OCI-LY7 (cell line): ENCODE results near the gene SMARCD1. TPM values are rescaled to one million over a fixed set of nuclear protein-coding genes. Genes with fewer than 3 reads are reported as not detected.

Source experiments
- BruUV-seq: library from RNA; stranded (reverse); fragments of 400-500 nt; replicated peaks from 2 replicates; lab custom pipeline; 2021; lab: Mats Ljungman, UMichigan
- CTCF ChIA-PET: fragments of 300-600 bp; sonication (Branson Sonifier 250); formaldehyde crosslinking; loops from one replicate; lab custom pipeline; 2022; ENCODE audit warnings: antibody characterized with exemption; ENCODE audit not compliant: unreplicated experiment; lab: Charles Lee
- POLR2A ChIA-PET: fragments of 300-600 bp; sonication (Branson Sonifier 250); formaldehyde crosslinking; loops from one replicate; lab custom pipeline; 2022; ENCODE audit warnings: antibody characterized with exemption; lab: Charles Lee
- DNase-seq: peaks from one replicate; pipeline ENCODE4 v3.0.0-alpha.2; 2015; ENCODE audit warnings: low spot score
- H2AFZ ChIP-seq: fragments of 200-600 bp; sonication (generic), shearing (Covaris generic); 2 replicates; pipeline ENCODE4 v1.6.1; 2014; ENCODE audit warnings: mild to moderate bottlenecking, antibody characterized with exemption, low read length, moderate library complexity
- H3K27ac ChIP-seq: fragments of 200-600 bp; sonication (generic); 2 replicates; pipeline ENCODE4 v1.5.1; 2014; ENCODE audit warnings: mixed run types, low read depth, mild to moderate bottlenecking, moderate library complexity, low read length, inconsistent platforms; ENCODE audit not compliant: poor library complexity, severe bottlenecking
- H3K36me3 ChIP-seq: fragments of 200-600 bp; sonication (generic); 2 replicates; pipeline ENCODE4 v1.6.1; 2014; ENCODE audit warnings: mild to moderate bottlenecking, antibody characterized with exemption, low read length, moderate library complexity, mixed read lengths; ENCODE audit not compliant: insufficient read depth
- H3K4me1 ChIP-seq: fragments of 200-600 bp; sonication (generic); 2 replicates; pipeline ENCODE4 v1.5.1; 2014; ENCODE audit warnings: mild to moderate bottlenecking, low read length; ENCODE audit not compliant: insufficient read depth, poor library complexity, severe bottlenecking
- H3K4me2 ChIP-seq: fragments of 200-600 bp; sonication (generic); 2 replicates; pipeline ENCODE4 v1.6.1; 2014; ENCODE audit warnings: mild to moderate bottlenecking, low read length
- H3K4me3 ChIP-seq: fragments of 200-600 bp; sonication (generic); 2 replicates; pipeline ENCODE4 v1.5.1; 2014; ENCODE audit warnings: mild to moderate bottlenecking, low read depth, low read length; ENCODE audit not compliant: poor library complexity, severe bottlenecking
- H3K79me2 ChIP-seq: fragments of 200-600 bp; sonication (generic); 2 replicates; pipeline ENCODE4 v1.6.1; 2016; ENCODE audit warnings: low read depth, mild to moderate bottlenecking, low read length, moderate library complexity, mixed read lengths; ENCODE audit not compliant: insufficient read depth
- H3K9me2 ChIP-seq: fragments of 200-600 bp; sonication (generic); 2 replicates; pipeline ENCODE4 v1.6.1; 2016; ENCODE audit warnings: mild to moderate bottlenecking, low read length, mixed read lengths; ENCODE audit not compliant: insufficient read depth
- H3K9me3 ChIP-seq: fragments of 200-600 bp; sonication (generic); 2 replicates; pipeline ENCODE4 v1.6.1; 2014; ENCODE audit warnings: mild to moderate bottlenecking, mixed run types, low read length, mixed read lengths
- H4K20me1 ChIP-seq: fragments of 200-600 bp; sonication (generic); 2 replicates; pipeline ENCODE4 v1.6.1; 2014; ENCODE audit warnings: mild to moderate bottlenecking, antibody characterized with exemption, low read length, moderate library complexity, mixed read lengths; ENCODE audit not compliant: insufficient read depth
- EZH2phosphoT487 ChIP-seq: fragments of 200-600 bp; sonication (generic); IDR thresholded peaks from 2 replicates; pipeline ENCODE4 v1.6.1; 2018; ENCODE audit warnings: low read depth, borderline replicate concordance, mild to moderate bottlenecking, mixed run types, antibody characterized with exemption, low read length, moderate library complexity, mixed read lengths
- intact Hi-C: fragments of 100-400 bp; cut with micrococcal nuclease; formaldehyde crosslinking; loops from one replicate; pipeline ENCODE4 v1.10.0; 2022; ENCODE audit not compliant: unreplicated experiment
- total RNA-seq, 2 experiments: library from RNA; depleted of rRNA in 1 of 2; stranded (reverse); fragments of >200 nt in 1 of 2; shearing (Covaris generic) in 1 of 2; gene quantifications; 2 replicates each; pipeline ENCODE4 v1.2.3, GENCODE V29; 2014 to 2022
- TF ChIP-seq, protein P1 (sequence below): fragments of 200-600 bp; sonication (generic); conservative IDR thresholded peaks from 2 replicates; pipeline ENCODE4 v1.5.1; 2014; ENCODE audit warnings: mild to moderate bottlenecking, antibody characterized with exemption, low read length, moderate library complexity, mixed read lengths

SMARCD1 gene
- total RNA-seq, 2 experiments from 2014 or later, result 92.8 to 134 TPM

DNA sequence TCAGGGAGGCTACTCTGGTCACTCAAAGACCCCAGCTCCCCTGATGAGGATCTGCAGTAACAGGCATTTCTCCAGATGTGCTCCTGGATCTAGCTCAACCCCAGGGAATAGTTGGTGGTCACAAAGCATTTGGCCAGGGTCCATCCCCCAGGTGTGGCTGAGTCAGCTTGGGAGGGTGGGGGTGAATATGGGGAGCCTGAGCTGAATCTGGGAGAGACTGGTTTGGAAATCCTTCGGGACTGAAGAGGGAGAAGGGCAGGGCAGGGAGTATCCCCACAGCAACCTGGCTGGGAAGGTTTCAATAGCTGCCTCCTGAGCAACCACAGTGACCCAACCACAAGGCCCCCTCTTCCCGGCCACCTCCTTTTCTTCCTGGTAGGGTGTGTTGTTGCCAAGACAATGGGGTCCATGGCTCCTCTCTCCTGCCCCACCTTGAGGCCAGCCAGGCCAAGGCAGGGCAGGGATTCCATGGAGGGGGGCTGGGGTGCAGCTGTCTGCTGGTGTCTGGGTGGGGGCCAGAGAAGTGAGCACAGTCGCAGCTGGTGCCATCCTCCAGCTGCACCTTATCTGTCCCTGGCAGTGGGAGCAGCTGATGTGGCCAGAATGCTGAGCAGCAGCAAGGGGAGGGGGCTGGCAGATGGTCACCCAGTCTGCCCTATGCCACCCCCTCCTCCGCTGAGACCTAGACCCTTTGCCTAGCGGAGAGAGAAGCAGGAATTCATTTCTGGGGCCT, 22.2 kb upstream of the SMARCD1 start:
- H3K4me3 ChIP-seq, result no peak overlapping the region
- no peaks in the 10 kb centered on the region for H3K9me2 ChIP-seq
- BruUV-seq, result no TSS peak
- no peak overlapping the region for H3K4me2 ChIP-seq
- POLR2A ChIA-PET, result no interaction called here
- no peak overlapping the region for H2AFZ ChIP-seq
- H3K27ac ChIP-seq, result no peak overlapping the region
- no peak for TF ChIP-seq EZH2phosphoT487
- intact Hi-C loops, result no loop called here
- no peaks in the 10 kb centered on the region for H3K79me2 ChIP-seq
- no peaks in the 10 kb centered on the region for H3K36me3 ChIP-seq
- no peaks in the 10 kb centered on the region for H3K9me3 ChIP-seq
- no peak for DNase-seq
- CTCF ChIA-PET, result no interaction called here
- H3K4me1 ChIP-seq, result peaks cover 2% of the 10 kb centered on the region
- H4K20me1 ChIP-seq, result no peaks in the 10 kb centered on the region

DNA sequence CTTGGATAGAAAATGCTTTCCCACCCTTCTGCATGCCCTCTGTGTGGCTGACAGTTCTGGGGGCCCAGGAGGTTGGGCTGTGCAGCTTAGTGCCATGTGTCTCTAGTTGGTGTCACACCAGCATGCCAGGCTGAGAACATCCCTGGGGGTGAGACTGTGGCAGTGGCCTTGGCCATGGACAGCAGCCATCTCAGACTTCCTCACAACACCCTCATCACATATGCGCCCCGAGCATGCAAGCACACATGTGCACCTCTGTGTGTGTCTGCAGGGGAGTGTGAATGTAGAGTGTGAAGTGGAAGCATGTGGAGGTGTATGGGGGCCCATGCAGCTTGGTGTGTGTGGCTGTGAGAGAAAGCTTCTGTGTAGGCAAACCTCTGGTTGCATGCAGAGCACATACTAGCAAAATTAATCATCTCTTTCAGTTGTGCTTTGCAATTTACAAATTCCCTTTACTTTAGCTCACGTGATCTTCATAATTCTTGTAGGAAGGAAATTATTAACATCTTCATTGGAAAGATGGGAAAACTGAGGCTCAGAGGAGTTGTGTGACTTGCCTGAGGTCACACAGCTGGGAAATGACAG, 19.3 kb upstream of the SMARCD1 start:
- H3K4me1 ChIP-seq, result peaks cover 9% of the 10 kb centered on the region
- no peaks in the 10 kb centered on the region for H4K20me1 ChIP-seq
- no TSS peak for BruUV-seq
- DNase-seq, result no peak
- no peak overlapping the region for H3K4me2 ChIP-seq
- H3K4me3 ChIP-seq, result no peak overlapping the region
- ChIA-PET POLR2A (interaction anchor here (0.7 kb wide), 1 partner anchor 22 kb away, joined by 3 read pairs; no protein-coding TSS in a partner anchor), CTCF (no interaction called here)
- H3K79me2 ChIP-seq, result no peaks in the 10 kb centered on the region
- TF ChIP-seq, protein P1, sequence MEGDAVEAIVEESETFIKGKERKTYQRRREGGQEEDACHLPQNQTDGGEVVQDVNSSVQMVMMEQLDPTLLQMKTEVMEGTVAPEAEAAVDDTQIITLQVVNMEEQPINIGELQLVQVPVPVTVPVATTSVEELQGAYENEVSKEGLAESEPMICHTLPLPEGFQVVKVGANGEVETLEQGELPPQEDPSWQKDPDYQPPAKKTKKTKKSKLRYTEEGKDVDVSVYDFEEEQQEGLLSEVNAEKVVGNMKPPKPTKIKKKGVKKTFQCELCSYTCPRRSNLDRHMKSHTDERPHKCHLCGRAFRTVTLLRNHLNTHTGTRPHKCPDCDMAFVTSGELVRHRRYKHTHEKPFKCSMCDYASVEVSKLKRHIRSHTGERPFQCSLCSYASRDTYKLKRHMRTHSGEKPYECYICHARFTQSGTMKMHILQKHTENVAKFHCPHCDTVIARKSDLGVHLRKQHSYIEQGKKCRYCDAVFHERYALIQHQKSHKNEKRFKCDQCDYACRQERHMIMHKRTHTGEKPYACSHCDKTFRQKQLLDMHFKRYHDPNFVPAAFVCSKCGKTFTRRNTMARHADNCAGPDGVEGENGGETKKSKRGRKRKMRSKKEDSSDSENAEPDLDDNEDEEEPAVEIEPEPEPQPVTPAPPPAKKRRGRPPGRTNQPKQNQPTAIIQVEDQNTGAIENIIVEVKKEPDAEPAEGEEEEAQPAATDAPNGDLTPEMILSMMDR, result no peak
- TF ChIP-seq EZH2phosphoT487, result no peak
- no peaks in the 10 kb centered on the region for H3K9me2 ChIP-seq
- H3K9me3 ChIP-seq, result no peaks in the 10 kb centered on the region
- no peak overlapping the region for H3K27ac ChIP-seq
- no peak overlapping the region for H2AFZ ChIP-seq
- no peaks in the 10 kb centered on the region for H3K36me3 ChIP-seq
- intact Hi-C loops, result no loop called here

DNA sequence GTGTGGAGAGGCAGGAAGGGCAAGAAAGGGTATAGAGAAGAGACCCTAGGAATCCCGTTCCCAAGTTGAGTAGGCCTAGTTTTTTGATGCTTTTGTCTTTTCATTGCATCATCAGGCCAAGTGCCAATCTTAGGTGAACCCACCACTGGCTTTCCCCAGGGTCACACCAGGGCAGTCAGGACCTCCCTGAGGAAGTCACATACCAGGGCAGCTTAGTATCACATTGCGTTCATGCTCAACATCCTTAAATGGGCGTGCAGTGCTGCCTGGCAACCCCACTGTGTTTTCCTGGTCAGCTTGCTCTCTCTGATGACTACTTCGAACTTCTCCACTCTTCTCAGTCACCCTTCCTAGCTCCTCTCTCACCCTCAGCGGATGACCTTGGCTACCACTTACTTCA, 18.7 kb upstream of the SMARCD1 start:
- no peaks in the 10 kb centered on the region for H3K9me3 ChIP-seq
- peaks cover 12% of the 10 kb centered on the region for H3K4me1 ChIP-seq
- H3K27ac ChIP-seq, result no peak overlapping the region
- intact Hi-C loops, result no loop called here
- no peak for TF ChIP-seq EZH2phosphoT487
- TF ChIP-seq, protein P1, result no peak
- H3K9me2 ChIP-seq, result no peaks in the 10 kb centered on the region
- no TSS peak for BruUV-seq
- no peaks in the 10 kb centered on the region for H4K20me1 ChIP-seq
- no peak for DNase-seq
- no peaks in the 10 kb centered on the region for H3K79me2 ChIP-seq
- no peak overlapping the region for H2AFZ ChIP-seq
- POLR2A ChIA-PET, result no interaction called here
- H3K4me2 ChIP-seq, result no peak overlapping the region
- CTCF ChIA-PET, result no interaction called here
- H3K4me3 ChIP-seq, result no peak overlapping the region
- H3K36me3 ChIP-seq, result no peaks in the 10 kb centered on the region
